Measurements from ENCODE around the gene CENPX. TPM values are rescaled to one million over a fixed set of nuclear protein-coding genes. Genes with fewer than 3 reads are reported as not detected.

CENPX gene
- total and polyA plus RNA-seq, 2 of the 13 experiments (the other 11 are each of a cell fraction or from before 2014, with no cell fraction given): 92.7 to 170 TPM

DNA sequence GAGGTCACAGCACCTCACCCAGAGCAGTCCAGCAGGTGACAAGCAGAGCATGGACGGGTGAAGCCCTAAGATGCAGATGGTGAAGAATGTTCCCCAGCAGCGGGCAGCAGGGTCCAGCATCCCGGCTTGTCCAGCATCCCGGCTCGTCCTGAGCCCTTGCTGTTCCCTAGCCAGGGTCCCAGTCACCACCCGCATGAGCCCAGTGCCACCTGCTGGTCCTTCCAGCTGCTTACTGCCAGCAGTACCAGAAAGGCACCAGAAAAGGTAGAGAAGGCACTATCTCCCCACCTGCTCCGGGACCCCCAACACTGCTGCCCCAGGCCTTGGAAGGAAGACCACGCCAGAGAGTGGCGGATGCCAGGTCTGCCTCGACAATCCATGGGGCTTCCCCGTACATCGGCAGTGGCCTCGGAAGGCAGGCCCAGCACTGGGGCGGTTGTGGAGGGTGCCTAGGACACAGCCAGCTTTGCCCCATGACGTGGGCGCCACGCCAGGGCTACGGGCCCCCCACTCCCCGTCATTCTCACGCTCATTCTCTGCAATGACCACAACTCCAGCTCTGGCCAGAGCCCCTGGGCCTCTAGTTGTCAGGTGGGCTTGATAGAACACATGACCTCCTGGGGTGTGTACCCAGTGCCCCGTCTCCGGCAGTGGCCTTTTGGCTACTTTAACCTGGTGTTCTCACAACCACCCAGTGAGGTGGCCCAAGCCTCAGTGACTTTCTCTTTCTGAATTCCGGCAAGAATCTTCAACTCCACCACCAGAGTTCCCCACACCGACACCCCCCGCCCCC is 1.4 kb downstream of the CENPX start (continued):
- no peak; the same call in 1 of the 2 replicates for TF ChIP-seq SMYD3 (CRISPR knock-in tag; IDR thresholded peaks at IDR 0.05)
- no peak for TF ChIP-seq MBNL3 (CRISPR knock-in tag; conservative IDR thresholded peaks at IDR 0.05)
- 0 out of 2 replicates have a peak, but pooled peaks have one; percentile 40 for TF ChIP-seq KDM1A (CRISPR knock-in tag; IDR thresholded peaks at IDR 0.05)
- TF ChIP-seq FOXO1 (CRISPR knock-in tag; IDR thresholded peaks at IDR 0.05): peak; percentile 65; the same call in 1 of the 2 replicates
- TF ChIP-seq ZNF816 (CRISPR knock-in tag; IDR thresholded peaks at IDR 0.05; ENCODE audit: borderline replicate concordance): no peak
- peak; percentile 87 for TF ChIP-seq REPIN1 (CRISPR knock-in tag; IDR thresholded peaks at IDR 0.05; ENCODE audit: borderline replicate concordance, low read depth)
- TF ChIP-seq, protein P1, sequence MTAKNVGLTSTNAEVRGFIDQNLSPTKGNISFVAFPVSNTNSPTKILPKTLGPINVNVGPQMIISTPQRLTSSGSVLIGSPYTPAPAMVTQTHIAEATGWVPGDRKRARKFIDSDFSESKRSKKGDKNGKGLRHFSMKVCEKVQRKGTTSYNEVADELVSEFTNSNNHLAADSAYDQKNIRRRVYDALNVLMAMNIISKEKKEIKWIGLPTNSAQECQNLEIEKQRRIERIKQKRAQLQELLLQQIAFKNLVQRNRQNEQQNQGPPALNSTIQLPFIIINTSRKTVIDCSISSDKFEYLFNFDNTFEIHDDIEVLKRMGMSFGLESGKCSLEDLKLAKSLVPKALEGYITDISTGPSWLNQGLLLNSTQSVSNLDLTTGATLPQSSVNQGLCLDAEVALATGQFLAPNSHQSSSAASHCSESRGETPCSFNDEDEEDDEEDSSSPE (CRISPR knock-in tag; IDR thresholded peaks at IDR 0.05): no peak; the same call in 1 of the 2 replicates
- no peak for TF ChIP-seq ELF1 (CRISPR knock-in tag; IDR thresholded peaks at IDR 0.05)
- TF ChIP-seq, protein P2, sequence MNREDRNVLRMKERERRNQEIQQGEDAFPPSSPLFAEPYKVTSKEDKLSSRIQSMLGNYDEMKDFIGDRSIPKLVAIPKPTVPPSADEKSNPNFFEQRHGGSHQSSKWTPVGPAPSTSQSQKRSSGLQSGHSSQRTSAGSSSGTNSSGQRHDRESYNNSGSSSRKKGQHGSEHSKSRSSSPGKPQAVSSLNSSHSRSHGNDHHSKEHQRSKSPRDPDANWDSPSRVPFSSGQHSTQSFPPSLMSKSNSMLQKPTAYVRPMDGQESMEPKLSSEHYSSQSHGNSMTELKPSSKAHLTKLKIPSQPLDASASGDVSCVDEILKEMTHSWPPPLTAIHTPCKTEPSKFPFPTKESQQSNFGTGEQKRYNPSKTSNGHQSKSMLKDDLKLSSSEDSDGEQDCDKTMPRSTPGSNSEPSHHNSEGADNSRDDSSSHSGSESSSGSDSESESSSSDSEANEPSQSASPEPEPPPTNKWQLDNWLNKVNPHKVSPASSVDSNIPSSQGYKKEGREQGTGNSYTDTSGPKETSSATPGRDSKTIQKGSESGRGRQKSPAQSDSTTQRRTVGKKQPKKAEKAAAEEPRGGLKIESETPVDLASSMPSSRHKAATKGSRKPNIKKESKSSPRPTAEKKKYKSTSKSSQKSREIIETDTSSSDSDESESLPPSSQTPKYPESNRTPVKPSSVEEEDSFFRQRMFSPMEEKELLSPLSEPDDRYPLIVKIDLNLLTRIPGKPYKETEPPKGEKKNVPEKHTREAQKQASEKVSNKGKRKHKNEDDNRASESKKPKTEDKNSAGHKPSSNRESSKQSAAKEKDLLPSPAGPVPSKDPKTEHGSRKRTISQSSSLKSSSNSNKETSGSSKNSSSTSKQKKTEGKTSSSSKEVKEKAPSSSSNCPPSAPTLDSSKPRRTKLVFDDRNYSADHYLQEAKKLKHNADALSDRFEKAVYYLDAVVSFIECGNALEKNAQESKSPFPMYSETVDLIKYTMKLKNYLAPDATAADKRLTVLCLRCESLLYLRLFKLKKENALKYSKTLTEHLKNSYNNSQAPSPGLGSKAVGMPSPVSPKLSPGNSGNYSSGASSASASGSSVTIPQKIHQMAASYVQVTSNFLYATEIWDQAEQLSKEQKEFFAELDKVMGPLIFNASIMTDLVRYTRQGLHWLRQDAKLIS (CRISPR knock-in tag; IDR thresholded peaks at IDR 0.05): no peak
- TF ChIP-seq NONO (IDR thresholded peaks at IDR 0.05): no peak; the same call in 1 of the 2 replicates
- peak; percentile 79; the same call in 1 of the 2 replicates for TF ChIP-seq NONO (CRISPR knock-in tag; conservative IDR thresholded peaks at IDR 0.05)
- TF ChIP-seq, protein P3, sequence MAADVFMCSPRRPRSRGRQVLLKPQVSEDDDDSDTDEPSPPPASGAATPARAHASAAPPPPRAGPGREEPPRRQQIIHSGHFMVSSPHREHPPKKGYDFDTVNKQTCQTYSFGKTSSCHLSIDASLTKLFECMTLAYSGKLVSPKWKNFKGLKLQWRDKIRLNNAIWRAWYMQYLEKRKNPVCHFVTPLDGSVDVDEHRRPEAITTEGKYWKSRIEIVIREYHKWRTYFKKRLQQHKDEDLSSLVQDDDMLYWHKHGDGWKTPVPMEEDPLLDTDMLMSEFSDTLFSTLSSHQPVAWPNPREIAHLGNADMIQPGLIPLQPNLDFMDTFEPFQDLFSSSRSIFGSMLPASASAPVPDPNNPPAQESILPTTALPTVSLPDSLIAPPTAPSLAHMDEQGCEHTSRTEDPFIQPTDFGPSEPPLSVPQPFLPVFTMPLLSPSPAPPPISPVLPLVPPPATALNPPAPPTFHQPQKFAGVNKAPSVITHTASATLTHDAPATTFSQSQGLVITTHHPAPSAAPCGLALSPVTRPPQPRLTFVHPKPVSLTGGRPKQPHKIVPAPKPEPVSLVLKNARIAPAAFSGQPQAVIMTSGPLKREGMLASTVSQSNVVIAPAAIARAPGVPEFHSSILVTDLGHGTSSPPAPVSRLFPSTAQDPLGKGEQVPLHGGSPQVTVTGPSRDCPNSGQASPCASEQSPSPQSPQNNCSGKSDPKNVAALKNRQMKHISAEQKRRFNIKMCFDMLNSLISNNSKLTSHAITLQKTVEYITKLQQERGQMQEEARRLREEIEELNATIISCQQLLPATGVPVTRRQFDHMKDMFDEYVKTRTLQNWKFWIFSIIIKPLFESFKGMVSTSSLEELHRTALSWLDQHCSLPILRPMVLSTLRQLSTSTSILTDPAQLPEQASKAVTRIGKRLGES (CRISPR knock-in tag; IDR thresholded peaks at IDR 0.05; ENCODE audit: borderline replicate concordance): no peak
- no peak for TF ChIP-seq ARID2 (CRISPR knock-in tag; IDR thresholded peaks at IDR 0.05; ENCODE audit: borderline replicate concordance)
- TF ChIP-seq, protein P4, sequence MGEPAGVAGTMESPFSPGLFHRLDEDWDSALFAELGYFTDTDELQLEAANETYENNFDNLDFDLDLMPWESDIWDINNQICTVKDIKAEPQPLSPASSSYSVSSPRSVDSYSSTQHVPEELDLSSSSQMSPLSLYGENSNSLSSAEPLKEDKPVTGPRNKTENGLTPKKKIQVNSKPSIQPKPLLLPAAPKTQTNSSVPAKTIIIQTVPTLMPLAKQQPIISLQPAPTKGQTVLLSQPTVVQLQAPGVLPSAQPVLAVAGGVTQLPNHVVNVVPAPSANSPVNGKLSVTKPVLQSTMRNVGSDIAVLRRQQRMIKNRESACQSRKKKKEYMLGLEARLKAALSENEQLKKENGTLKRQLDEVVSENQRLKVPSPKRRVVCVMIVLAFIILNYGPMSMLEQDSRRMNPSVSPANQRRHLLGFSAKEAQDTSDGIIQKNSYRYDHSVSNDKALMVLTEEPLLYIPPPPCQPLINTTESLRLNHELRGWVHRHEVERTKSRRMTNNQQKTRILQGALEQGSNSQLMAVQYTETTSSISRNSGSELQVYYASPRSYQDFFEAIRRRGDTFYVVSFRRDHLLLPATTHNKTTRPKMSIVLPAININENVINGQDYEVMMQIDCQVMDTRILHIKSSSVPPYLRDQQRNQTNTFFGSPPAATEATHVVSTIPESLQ (CRISPR knock-in tag; conservative IDR thresholded peaks at IDR 0.05): no peak
- TF ChIP-seq NFYC (CRISPR knock-in tag; IDR thresholded peaks at IDR 0.05): peak; percentile 42; the same call in 1 of the 2 replicates
- peak; percentile 30 for TF ChIP-seq ZNF629 (CRISPR knock-in tag; conservative IDR thresholded peaks at IDR 0.05)
- TF ChIP-seq ZNF292 (CRISPR knock-in tag; IDR thresholded peaks at IDR 0.05; ENCODE audit: borderline replicate concordance, low read depth): no peak

All from HepG2 (cell line).